Kidney (tissue), 14 donors: ENCODE data around the gene SLC23A1. TPM values are rescaled to one million over a fixed set of nuclear protein-coding genes. Genes with fewer than 3 reads are reported as not detected.

Source experiments
- DNase-seq, 5 donors: peaks; one replicate each; pipeline ENCODE4 v3.0.0-alpha.2; 2013 to 2020
- FAIRE-seq: peaks from 2 replicates; lab custom pipeline; 2012; peaks lifted over from hg19 to GRCh38; lab: Jason Lieb, UNC
- H3K27ac ChIP-seq, 2 donors: one replicate each; pipeline ENCODE4 v1.7.0; 2013; ENCODE audit warnings: low read depth in 2 of 2, low read length in 2 of 2, inconsistent platforms in 1 of 2
- H3K27me3 ChIP-seq: one replicate; pipeline ENCODE4 v1.7.1; 2013; ENCODE audit warnings: low read length, inconsistent platforms; ENCODE audit not compliant: control insufficient read depth, insufficient read depth
- H3K36me3 ChIP-seq, 3 donors: one replicate each; pipeline versions ENCODE4 v1.7.0 to v1.7.1; 2013; ENCODE audit warnings: low read length in 3 of 3, control low read depth in 1 of 3, inconsistent platforms in 1 of 3; ENCODE audit not compliant: insufficient read depth in 3 of 3, control insufficient read depth in 2 of 3
- H3K4me1 ChIP-seq, 3 donors: one replicate each; pipeline versions ENCODE4 v1.7.0 to v1.7.1; 2013; ENCODE audit warnings: low read length in 3 of 3, inconsistent platforms in 1 of 3, low read depth in 1 of 3; ENCODE audit not compliant: control insufficient read depth in 2 of 3, insufficient read depth in 2 of 3
- H3K4me3 ChIP-seq, 3 donors: one replicate each; pipeline versions ENCODE4 v1.7.0 to v1.8.1; 2013; ENCODE audit warnings: low read length in 3 of 3, control low read depth in 1 of 3, inconsistent platforms in 1 of 3
- H3K9ac ChIP-seq, 3 donors: one replicate each; pipeline versions ENCODE4 v1.7.0 to v1.7.1; 2013; ENCODE audit warnings: low read length in 3 of 3, control low read depth in 1 of 3, inconsistent platforms in 1 of 3
- H3K9me3 ChIP-seq, 3 donors: one replicate each; pipeline versions ENCODE4 v1.7.0 to v1.7.1; 2013; ENCODE audit warnings: low read length in 3 of 3, control low read depth in 1 of 3, inconsistent platforms in 1 of 3; ENCODE audit not compliant: control insufficient read depth in 2 of 3, insufficient read depth in 1 of 3
- intact Hi-C: fragments of 100-400 bp; cut with DNase I; formaldehyde crosslinking; loops from one replicate; pipeline ENCODE4 v1.11.1; 2022
- polyA plus RNA-seq: library from polyadenylated mRNA; stranded (reverse); fragments of 350-450 nt; fragmentation: Illumina TruSeq; extraction: RNeasy Lipid Tissue Mini Kit (QIAGEN cat#74804); gene quantifications from one replicate; pipeline ENCODE4 v1.2.3, GENCODE V29; 2014; ENCODE audit warnings: low read depth, low replicate concordance; ENCODE audit not compliant: insufficient read depth
- total RNA-seq: library from RNA; stranded (reverse); fragmentation: NEBNext Ultra II Directional; extraction: Animal tissue kit (Norgen Biotek cat#: 25700); gene quantifications from one replicate; pipeline ENCODE4 v1.2.1, GENCODE V29; 2021
- TF ChIP-seq, protein P1 (sequence below): IDR thresholded peaks from 3 replicates; pipeline ENCODE4 v1.5.1; 2012; ENCODE audit warnings: mild to moderate bottlenecking, moderate library complexity, borderline replicate concordance; ENCODE audit not compliant: insufficient read depth; ENCODE audit errors: extremely low read depth
- donor health status: control.
- donor health status: control.
- donor health status: control.
- donor health status: control.
- donor health status: control.
- donor health status: DM: yes; HTN: yes; CAD: no.
- donor health status: Normal renal cell carcinoma (clear cell type).

The SLC23A1 gene
- total and polyA plus RNA-seq, 2 donors from 2014 or later, result 3.5 to 31.9 TPM

DNA sequence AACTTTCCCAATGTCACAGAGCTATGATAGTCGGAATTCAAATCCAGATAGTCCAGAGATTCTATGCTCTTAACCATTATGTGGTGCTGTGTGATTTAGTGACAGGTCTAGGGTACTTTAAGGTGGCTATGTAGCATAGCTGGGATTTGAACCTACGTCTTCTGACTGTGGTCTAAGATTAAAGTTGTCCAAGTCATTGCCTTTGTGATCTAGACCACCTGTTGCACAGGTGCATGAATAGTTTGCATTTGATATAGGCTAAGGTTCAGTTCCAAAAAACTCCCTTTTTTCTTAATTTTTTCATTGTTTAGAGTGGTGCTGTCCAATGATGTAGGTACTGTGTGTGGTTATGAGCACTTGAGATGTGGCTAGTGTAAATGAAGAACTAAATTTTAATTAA is 38.9 kb downstream of the SLC23A1 start:
- FAIRE-seq (no peak), DNase-seq (no peak)
- no peak overlapping the region for H3K4me3 ChIP-seq
- TF ChIP-seq, protein P1, sequence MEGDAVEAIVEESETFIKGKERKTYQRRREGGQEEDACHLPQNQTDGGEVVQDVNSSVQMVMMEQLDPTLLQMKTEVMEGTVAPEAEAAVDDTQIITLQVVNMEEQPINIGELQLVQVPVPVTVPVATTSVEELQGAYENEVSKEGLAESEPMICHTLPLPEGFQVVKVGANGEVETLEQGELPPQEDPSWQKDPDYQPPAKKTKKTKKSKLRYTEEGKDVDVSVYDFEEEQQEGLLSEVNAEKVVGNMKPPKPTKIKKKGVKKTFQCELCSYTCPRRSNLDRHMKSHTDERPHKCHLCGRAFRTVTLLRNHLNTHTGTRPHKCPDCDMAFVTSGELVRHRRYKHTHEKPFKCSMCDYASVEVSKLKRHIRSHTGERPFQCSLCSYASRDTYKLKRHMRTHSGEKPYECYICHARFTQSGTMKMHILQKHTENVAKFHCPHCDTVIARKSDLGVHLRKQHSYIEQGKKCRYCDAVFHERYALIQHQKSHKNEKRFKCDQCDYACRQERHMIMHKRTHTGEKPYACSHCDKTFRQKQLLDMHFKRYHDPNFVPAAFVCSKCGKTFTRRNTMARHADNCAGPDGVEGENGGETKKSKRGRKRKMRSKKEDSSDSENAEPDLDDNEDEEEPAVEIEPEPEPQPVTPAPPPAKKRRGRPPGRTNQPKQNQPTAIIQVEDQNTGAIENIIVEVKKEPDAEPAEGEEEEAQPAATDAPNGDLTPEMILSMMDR, result no peak
- peaks cover 0 to 13% (median 7%) of the 10 kb centered on the region in 3 donors for H3K4me1 ChIP-seq
- H3K36me3 ChIP-seq, result no peaks in the 10 kb centered on the region
- intact Hi-C loops, result no loop called here
- no peak overlapping the region for H3K9ac ChIP-seq
- no peak overlapping the region for H3K27ac ChIP-seq
- H3K9me3 ChIP-seq, result no peaks in the 10 kb centered on the region
- H3K27me3 ChIP-seq, result no peaks in the 10 kb centered on the region

DNA sequence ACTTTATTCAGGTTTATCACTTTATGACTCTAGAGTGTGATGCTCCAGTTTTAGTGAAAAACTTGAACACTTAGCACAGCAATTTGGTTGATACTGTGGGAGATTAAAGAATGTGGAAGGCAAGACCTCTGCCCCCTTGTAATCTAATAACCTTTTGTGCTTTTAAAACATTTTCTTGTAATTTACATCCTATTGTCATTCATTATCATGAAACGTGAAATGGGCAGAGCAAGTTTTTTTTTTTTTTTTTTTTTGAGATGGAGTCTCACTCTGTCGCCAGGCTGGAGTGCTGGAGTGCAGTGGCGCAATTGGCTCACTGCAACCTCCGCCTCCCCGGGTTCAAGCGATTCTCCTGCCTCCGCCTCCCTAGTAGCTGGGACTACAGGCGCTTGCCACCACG is 39.6 kb downstream of the SLC23A1 start:
- TF ChIP-seq, protein P1, result no peak

DNA sequence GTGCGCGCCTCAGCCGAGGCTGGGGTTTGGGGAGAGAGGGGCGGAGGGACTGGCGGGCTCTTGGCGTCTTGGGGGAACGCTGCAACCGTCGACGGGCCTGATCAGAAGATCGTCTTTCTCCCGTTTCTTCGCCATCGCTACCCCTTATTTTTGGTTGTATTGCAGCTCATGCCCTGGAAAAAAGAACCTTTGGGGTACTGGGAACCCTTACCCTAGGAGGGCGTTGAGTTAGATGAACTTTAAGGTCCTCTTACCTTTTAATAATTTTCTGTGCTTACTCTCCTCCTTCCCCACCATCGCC is 40.7 kb downstream of the SLC23A1 start:
- DNase-seq, result no peak
- TF ChIP-seq, protein P1, result no peak
- no peak for FAIRE-seq
- Histone ChIP-seq H3K27me3 (no peaks in the 10 kb centered on the region), H3K27ac (peak overlapping the region; percentile 98 to 99), H3K9me3 (no peaks in the 10 kb centered on the region), H3K4me1 (peaks cover 0 to 13% (median 7%) of the 10 kb centered on the region in 3 donors), H3K9ac (peak overlapping the region; percentile 83 to 99 (median 94)), H3K36me3 (no peaks in the 10 kb centered on the region), H3K4me3 (peak overlapping the region; percentile 90 to 99 (median 97))
- intact Hi-C loops, result no loop called here

More for the DNA sequence above, 39.6 kb downstream of the SLC23A1 start:
- no peaks in the 10 kb centered on the region for H3K36me3 ChIP-seq
- DNase-seq, result no peak
- H3K9ac ChIP-seq, result peak overlapping the region in 2 of 3 donors; percentile 83 to 99
- H3K27me3 ChIP-seq, result no peaks in the 10 kb centered on the region
- FAIRE-seq, result no peak
- H3K4me3 ChIP-seq, result peak overlapping the region in 2 of 3 donors; percentile 90 to 99
- H3K27ac ChIP-seq, result no peak overlapping the region
- peaks cover 0 to 13% (median 7%) of the 10 kb centered on the region in 3 donors for H3K4me1 ChIP-seq
- intact Hi-C loops, result no loop called here
- no peaks in the 10 kb centered on the region for H3K9me3 ChIP-seq
